Vagina (tissue), 2 donors: ENCODE results near the gene KRTAP10-12. TPM values are rescaled to one million over a fixed set of nuclear protein-coding genes. Genes with fewer than 3 reads are reported as not detected.
"Not testable (repeated sequence)": the region's sequence is repeated elsewhere in the genome, so short reads cannot be mapped to it uniquely, and the experiment has no call there.

Source experiments
- DNase-seq, 2 donors: peaks; one replicate each; pipeline ENCODE4 v3.0.0-alpha.2; 2017; ENCODE audit errors: extremely low spot score in 2 of 2
- H3K27ac ChIP-seq: fragments of 200-600 bp; sonication (generic); one replicate; pipeline ENCODE4 v1.5.1; 2019
- H3K27me3 ChIP-seq: fragments of 200-600 bp; sonication (generic); one replicate; pipeline ENCODE4 v1.5.1; 2019
- H3K36me3 ChIP-seq, 2 donors: fragments of 200-600 bp; sonication (generic); one replicate each; pipeline ENCODE4 v1.5.1; 2017 to 2019
- H3K4me1 ChIP-seq: fragments of 200-600 bp; sonication (generic); one replicate; pipeline ENCODE4 v1.5.1; 2019
- H3K4me3 ChIP-seq, 2 donors: fragments of 200-600 bp; sonication (generic); 1 replicate in 1 of 2; 2 replicates in 1 of 2; pipeline ENCODE4 v1.5.1; 2016 to 2019
- H3K9me3 ChIP-seq: fragments of 200-600 bp; sonication (generic); one replicate; pipeline ENCODE4 v1.5.1; 2019
- POLR2A ChIP-seq, 2 donors: fragments of 450-650 bp; IDR thresholded peaks; one replicate each; pipeline ENCODE4 v1.6.1; 2017; ENCODE audit warnings: antibody characterized with exemption in 2 of 2, mild to moderate bottlenecking in 2 of 2, moderate library complexity in 2 of 2
- POLR2AphosphoS5 ChIP-seq, 2 donors: sonication (generic); formaldehyde crosslinking; IDR thresholded peaks; one replicate each; pipeline ENCODE4 v1.9.0; 2017; ENCODE audit warnings: antibody characterized with exemption in 2 of 2, mild to moderate bottlenecking in 2 of 2, low read depth in 1 of 2; ENCODE audit not compliant: insufficient read depth in 1 of 2
- intact Hi-C: fragments of 100-400 bp; cut with DNase I; formaldehyde crosslinking; loops from one replicate; pipeline ENCODE4 v1.15.1; 2023
- total RNA-seq: library from RNA; depleted of rRNA; stranded (reverse); fragments of >200 nt; gene quantifications from one replicate; pipeline ENCODE4 v1.2.3, GENCODE V29; 2016
- TF ChIP-seq, protein P1 (sequence below), 3 experiments: fragments of 450-650 bp in 2 of 3; fragments of 200-600 bp in 1 of 3; sonication (generic) in 1 of 3; IDR thresholded peaks; one replicate each; pipeline ENCODE4 v1.5.1; 2017 to 2019; ENCODE audit warnings: antibody characterized with exemption in 3 of 3, mild to moderate bottlenecking in 2 of 3, moderate library complexity in 2 of 3

Gene KRTAP10-12
- total RNA-seq, 1 donor from 2014 or later: not detected

DNA sequence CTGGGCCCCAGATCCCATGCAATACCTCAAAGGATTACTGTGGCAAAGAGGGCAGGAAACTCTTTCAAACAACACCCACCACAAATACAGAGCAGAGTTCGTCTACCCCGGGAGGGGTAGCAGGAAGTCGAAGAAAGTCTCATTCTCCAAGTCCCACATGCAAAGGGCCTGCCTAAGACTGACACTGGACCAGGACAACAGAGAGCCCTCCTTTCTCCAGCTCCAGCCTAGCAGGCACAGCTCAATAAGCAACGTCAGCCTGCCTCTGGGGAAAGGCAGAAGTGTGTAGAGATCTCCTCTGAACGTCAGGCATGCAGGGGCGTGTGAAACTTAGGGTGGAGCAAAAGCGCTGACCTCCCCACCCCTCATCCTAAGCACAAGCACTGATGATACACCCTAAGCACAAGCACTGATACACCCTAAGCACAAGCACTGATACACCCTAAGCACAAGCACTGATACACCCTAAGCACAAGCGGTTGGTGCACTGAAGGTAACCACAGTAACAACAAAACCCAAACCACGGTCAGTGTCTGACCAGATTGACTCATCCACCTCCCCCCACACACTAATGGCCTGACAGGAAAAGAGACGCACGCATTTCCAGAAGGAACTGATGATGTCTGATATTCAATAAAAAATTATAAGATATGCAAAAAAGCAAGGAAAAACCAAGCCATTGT lies 37.9 kb upstream of the KRTAP10-12 start:
- intact Hi-C loops: no loop called here

DNA sequence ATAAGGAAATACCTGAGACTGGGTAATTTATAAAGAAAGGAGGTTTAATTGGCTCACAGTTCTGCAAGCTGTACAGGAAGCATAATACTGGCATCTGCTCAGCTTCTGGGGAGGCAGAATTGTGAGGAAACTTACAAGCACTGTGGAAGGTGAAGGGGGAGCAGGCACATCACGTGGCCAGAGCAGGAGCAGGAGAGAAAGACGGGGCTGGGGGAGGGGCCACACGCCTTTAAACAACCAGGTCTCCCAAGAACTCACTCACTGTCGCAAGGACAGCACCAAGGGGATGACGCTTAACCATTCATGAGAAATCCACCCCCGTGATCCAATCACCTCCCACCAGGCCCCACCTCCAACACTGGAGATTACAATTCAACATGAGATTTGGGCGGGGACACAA lies 35.4 kb upstream of the KRTAP10-12 start:
- H3K4me1 ChIP-seq, H3K4me3 ChIP-seq, intact Hi-C loops, H3K27ac ChIP-seq, H3K27me3 ChIP-seq, H3K36me3 ChIP-seq, H3K9me3 ChIP-seq: not testable (repeated sequence)
- DNase-seq: peak in 1 of 2 donors; percentile 82

More for the DNA sequence above, 37.9 kb upstream of the KRTAP10-12 start:
- no peak overlapping the region for H3K27ac ChIP-seq
- no peak overlapping the region for H3K4me3 ChIP-seq
- no peaks in the 10 kb centered on the region for H3K4me1 ChIP-seq
- TF ChIP-seq, protein P1, sequence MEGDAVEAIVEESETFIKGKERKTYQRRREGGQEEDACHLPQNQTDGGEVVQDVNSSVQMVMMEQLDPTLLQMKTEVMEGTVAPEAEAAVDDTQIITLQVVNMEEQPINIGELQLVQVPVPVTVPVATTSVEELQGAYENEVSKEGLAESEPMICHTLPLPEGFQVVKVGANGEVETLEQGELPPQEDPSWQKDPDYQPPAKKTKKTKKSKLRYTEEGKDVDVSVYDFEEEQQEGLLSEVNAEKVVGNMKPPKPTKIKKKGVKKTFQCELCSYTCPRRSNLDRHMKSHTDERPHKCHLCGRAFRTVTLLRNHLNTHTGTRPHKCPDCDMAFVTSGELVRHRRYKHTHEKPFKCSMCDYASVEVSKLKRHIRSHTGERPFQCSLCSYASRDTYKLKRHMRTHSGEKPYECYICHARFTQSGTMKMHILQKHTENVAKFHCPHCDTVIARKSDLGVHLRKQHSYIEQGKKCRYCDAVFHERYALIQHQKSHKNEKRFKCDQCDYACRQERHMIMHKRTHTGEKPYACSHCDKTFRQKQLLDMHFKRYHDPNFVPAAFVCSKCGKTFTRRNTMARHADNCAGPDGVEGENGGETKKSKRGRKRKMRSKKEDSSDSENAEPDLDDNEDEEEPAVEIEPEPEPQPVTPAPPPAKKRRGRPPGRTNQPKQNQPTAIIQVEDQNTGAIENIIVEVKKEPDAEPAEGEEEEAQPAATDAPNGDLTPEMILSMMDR (IDR thresholded peaks at IDR 0.05): no peak
- TF ChIP-seq POLR2A (IDR thresholded peaks at IDR 0.05): no peak
- DNase-seq: no peak
- no peaks in the 10 kb centered on the region for H3K27me3 ChIP-seq
- H3K36me3 ChIP-seq: no peaks in the 10 kb centered on the region
- no peaks in the 10 kb centered on the region for H3K9me3 ChIP-seq

- DNase-seq: no peak
- Histone ChIP-seq H3K4me1 (no peaks in the 10 kb centered on the region), H3K4me3 (no peak overlapping the region), H3K36me3 (no peaks in the 10 kb centered on the region), H3K9me3 (no peaks in the 10 kb centered on the region), H3K27ac (no peak overlapping the region), H3K27me3 (no peaks in the 10 kb centered on the region)
- TF ChIP-seq POLR2AphosphoS5 (IDR thresholded peaks at IDR 0.05; ENCODE audit: insufficient read depth in 1 of 2, low read depth in 1 of 2) (no peak), POLR2A (IDR thresholded peaks at IDR 0.05) (no peak)
- TF ChIP-seq, protein P1 (IDR thresholded peaks at IDR 0.05): no peak
- intact Hi-C loops: no loop called here
Observed at GRCh38 chr21:44664691-44665090, 32.3 kb upstream of the KRTAP10-12 start.

DNA sequence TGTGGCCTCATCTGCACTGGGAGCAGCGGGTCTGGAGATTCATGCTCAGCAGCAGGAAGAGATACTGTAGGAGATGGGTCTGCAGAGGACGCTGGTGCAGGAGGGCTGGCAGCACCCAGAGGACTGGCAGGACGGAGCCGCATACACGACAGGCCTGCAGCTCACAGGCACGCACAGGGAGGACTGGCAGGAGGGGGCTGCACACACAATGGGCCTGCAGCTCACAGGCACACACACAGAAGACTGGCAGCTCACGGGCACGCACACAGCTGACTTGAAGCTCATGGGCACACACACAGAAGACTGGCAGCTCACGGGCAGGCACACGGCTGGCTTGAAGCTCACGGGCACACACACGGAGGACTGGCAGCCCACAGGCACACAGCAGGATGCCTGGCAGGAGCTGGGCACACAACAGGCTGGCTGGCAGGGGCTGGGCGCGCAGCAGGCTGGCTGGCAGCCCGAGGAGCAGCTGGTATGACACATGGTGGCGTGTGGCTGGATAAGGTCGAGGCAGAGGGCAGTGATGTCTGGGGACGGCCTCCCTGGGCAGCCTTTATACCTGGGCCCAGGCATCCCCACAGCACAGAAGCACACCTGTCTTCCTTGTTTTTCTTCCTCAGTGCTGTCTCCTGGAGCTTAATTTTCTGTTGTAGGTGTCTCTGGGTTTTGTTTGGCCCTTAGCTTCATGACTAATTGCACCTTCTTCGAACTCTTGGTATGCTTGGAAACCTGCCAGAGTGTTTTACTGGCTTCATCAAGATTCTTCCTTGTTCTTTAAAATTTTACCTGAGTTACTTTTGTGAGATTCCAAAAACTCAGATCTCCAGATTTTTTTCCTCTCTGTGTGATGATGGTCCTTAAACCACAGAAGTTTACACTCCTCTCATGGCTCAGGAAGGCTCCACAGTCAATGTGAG lies 30.3 kb upstream of the KRTAP10-12 start, which contains the start of gene KRTAP12-2:
Gene KRTAP12-2 (minus strand): TSS at position 527 of the 920 bp plus-strand sequence. CDS start 41 bp downstream, at position 486.
- no peaks in the 10 kb centered on the region for H3K27me3 ChIP-seq
- no peaks in the 10 kb centered on the region for H3K9me3 ChIP-seq
- TF ChIP-seq POLR2A (IDR thresholded peaks at IDR 0.05): no peak
- TF ChIP-seq, protein P1 (IDR thresholded peaks at IDR 0.05): no peak
- TF ChIP-seq POLR2AphosphoS5 (IDR thresholded peaks at IDR 0.05; ENCODE audit: insufficient read depth in 1 of 2, low read depth in 1 of 2): no peak
- no peak within 1 kb of the TSS for H3K27ac ChIP-seq
- no peak within 1 kb of the TSS for H3K4me3 ChIP-seq
- intact Hi-C loops: no loop called here
- H3K4me1 ChIP-seq: no peaks in the 10 kb centered on the region
- peak in 1 of 2 donors; percentile 87 for DNase-seq
- no peaks in the 10 kb centered on the region for H3K36me3 ChIP-seq

DNA sequence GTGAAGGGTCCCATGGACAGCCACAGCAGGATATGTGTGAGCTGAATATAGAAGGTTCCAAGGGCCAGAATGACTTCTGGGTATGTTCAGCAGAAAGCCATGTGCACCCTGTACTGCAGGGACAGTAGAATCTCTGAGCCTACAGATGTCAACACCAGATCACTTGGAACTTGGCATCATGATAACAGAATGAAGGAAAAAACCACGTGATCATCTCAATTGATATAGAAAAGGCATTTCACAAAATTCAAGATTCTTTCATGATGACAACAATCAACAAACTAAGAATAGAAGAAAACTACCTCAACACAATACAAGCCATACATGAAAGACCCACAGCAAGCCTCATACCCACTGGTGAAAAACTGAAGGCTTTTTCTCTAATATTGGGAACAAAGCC lies 29.4 kb upstream of the KRTAP10-12 start:
- intact Hi-C loops: no loop called here
- Histone ChIP-seq H3K4me3 (no peak overlapping the region), H3K4me1 (no peaks in the 10 kb centered on the region), H3K27ac (no peak overlapping the region), H3K27me3 (no peaks in the 10 kb centered on the region), H3K9me3 (no peaks in the 10 kb centered on the region), H3K36me3 (no peaks in the 10 kb centered on the region)
- DNase-seq: no peak
- TF ChIP-seq, protein P1 (IDR thresholded peaks at IDR 0.05): no peak
- TF ChIP-seq POLR2AphosphoS5 (IDR thresholded peaks at IDR 0.05; ENCODE audit: insufficient read depth in 1 of 2, low read depth in 1 of 2): no peak
- no peak for TF ChIP-seq POLR2A (IDR thresholded peaks at IDR 0.05)
